BJ (cell line): ENCODE measurements around the gene ZNF385B. TPM values are rescaled to one million over a fixed set of nuclear protein-coding genes. Genes with fewer than 3 reads are reported as not detected.

Experiments used
- CTCF ChIA-PET: fragments of 350-600 bp; formaldehyde crosslinking; extraction: SDS; loops from one replicate; lab custom pipeline; 2021; ENCODE audit warnings: antibody characterized with exemption, inconsistent platforms; lab: Yijun Ruan, JAX
- POLR2A ChIA-PET: fragments of 300-600 bp; sonication (Branson Sonifier 250); formaldehyde crosslinking; extraction: SDS; loops from one replicate; lab custom pipeline; 2021; ENCODE audit warnings: antibody characterized with exemption; lab: Charles Lee
- DNase-seq: peaks from one replicate; pipeline ENCODE4 v3.0.0-alpha.2; 2011; ENCODE audit warnings: low read depth
- H3K27me3 ChIP-seq: 2 replicates; pipeline ENCODE4 v1.6.0; 2011; ENCODE audit warnings: low read length; ENCODE audit not compliant: control insufficient read depth, insufficient read depth
- H3K36me3 ChIP-seq: 2 replicates; pipeline ENCODE4 v1.5.1; 2011; ENCODE audit warnings: low read length; ENCODE audit not compliant: control insufficient read depth, insufficient read depth
- H3K4me3 ChIP-seq: 2 replicates; pipeline ENCODE4 v1.5.1; 2011; ENCODE audit warnings: low read depth, mild to moderate bottlenecking, control low read depth, low read length
- CTCF ChIP-seq: IDR thresholded peaks from 2 replicates; pipeline ENCODE4 v1.5.1; 2011; ENCODE audit warnings: low read depth, mild to moderate bottlenecking, control low read depth, inconsistent platforms, low read length, moderate library complexity; ENCODE audit not compliant: insufficient read depth
- polyA plus RNA-seq: library from polyadenylated mRNA; depleted of rRNA; stranded (reverse); fragments of >200 nt; gene quantifications from 2 replicates; pipeline ENCODE4 v1.2.3, GENCODE V29; 2011

The ZNF385B gene
- polyA plus RNA-seq, 1 experiment = 0.22 TPM

- DNase-seq = no peak
- H3K27me3 ChIP-seq = no peaks in the 10 kb centered on the region
- CTCF ChIA-PET = interaction anchor here (0.6 kb wide), 1 partner anchor 1246 kb away, joined by 7 read pairs; no protein-coding TSS in a partner anchor
- no peak for TF ChIP-seq CTCF
- H3K36me3 ChIP-seq = no peaks in the 10 kb centered on the region
- POLR2A ChIA-PET = no interaction called here
- H3K4me3 ChIP-seq = no peak overlapping the region
Observed at GRCh38 chr2:179447421-179447820, 414.0 kb downstream of the ZNF385B start.

DNA sequence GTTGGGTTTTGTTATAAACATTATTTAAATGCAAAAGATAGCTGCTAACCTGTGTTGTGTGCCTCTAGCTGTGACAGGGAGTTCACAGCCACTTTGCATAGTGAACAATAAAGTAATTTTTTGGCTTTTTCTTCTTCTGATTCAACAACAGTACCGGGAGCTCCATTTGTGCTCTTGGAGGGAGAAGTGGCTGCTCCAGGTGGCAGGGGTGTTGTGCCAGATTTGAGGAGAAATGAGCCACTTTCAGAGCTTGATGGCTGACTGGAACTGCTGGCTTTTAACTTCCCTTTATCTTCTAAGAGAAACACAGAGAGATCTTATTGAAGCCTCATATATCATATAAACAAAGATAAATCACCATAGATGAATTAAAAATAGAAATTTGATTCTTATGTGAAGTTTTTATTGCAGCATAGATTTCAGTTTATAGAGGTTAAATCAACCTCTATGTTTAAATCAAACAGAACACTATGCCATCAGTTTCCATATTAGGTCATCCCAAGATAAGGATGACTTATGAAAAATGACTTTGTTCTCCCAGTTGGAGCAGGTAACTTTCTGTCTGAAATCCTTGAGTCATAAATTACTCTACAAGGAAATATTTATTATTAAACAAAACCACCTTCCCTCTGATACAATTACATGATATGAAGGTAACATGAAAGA is 414.8 kb downstream of the ZNF385B start:
- no peak for DNase-seq
- POLR2A ChIA-PET = no interaction called here
- no peak for TF ChIP-seq CTCF

GRCh38 chr2:179444056-179444455 is 417.4 kb downstream of the ZNF385B start:
- POLR2A ChIA-PET = interaction anchor here (0.6 kb wide), 1 partner anchor 12 kb away, joined by 5 read pairs; no protein-coding TSS in a partner anchor
- no peak overlapping the region for H3K4me3 ChIP-seq
- no peak for TF ChIP-seq CTCF
- H3K27me3 ChIP-seq = no peaks in the 10 kb centered on the region
- DNase-seq = no peak
- CTCF ChIA-PET = interaction anchor here (0.9 to 1.6 kb wide), 3 partner anchors 12 to 559 kb away, joined by 3 to 7 read pairs (median 3); no protein-coding TSS in a partner anchor
- no peaks in the 10 kb centered on the region for H3K36me3 ChIP-seq

More for the DNA sequence above, 414.8 kb downstream of the ZNF385B start:
- no peaks in the 10 kb centered on the region for H3K36me3 ChIP-seq
- H3K27me3 ChIP-seq = no peaks in the 10 kb centered on the region
- no peak overlapping the region for H3K4me3 ChIP-seq
- CTCF ChIA-PET = no interaction called here

DNA sequence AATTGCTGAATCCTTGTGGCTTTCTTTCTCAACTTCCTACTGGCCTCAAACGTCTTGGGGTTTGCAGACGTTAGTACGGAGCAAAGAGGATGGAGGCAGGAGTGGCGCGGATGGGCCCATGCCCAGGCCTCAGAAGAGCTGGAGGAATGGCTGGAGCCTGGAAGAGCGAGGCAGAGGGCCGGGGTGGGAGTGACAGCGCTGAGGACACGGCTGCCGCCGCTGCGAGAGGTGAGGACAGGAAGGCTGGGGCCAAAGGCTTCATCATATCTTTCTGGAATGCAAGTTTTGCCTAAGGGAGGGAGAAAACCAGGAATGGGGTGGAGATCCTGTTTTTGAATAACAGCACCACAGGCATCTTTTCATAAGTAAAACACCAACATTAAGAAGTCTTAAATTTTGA is 418.2 kb downstream of the ZNF385B start:
- H3K27me3 ChIP-seq = no peaks in the 10 kb centered on the region
- no peak for TF ChIP-seq CTCF
- ChIA-PET POLR2A (interaction anchor here (0.6 kb wide), 1 partner anchor 13 kb away, joined by 5 read pairs; no protein-coding TSS in a partner anchor), CTCF (interaction anchor here (0.9 to 1.6 kb wide), 3 partner anchors 11 to 560 kb away, joined by 3 to 7 read pairs (median 3); no protein-coding TSS in a partner anchor)
- H3K4me3 ChIP-seq = no peak overlapping the region
- DNase-seq = no peak
- H3K36me3 ChIP-seq = no peaks in the 10 kb centered on the region

- no peak for DNase-seq
- ChIA-PET POLR2A (no interaction called here), CTCF (interaction anchor here (1.0 kb wide), 1 partner anchor 17 kb away, joined by 3 read pairs; no protein-coding TSS in a partner anchor)
- TF ChIP-seq CTCF = no peak
- Histone ChIP-seq H3K27me3 (no peaks in the 10 kb centered on the region), H3K4me3 (no peak overlapping the region), H3K36me3 (no peaks in the 10 kb centered on the region)
Observed at GRCh38 chr2:179442206-179442605, 419.2 kb downstream of the ZNF385B start.
